GM21529 (cell line): ENCODE data around the gene CTNS.

Experiments
- ATAC-seq: cut with Tn5 transposase; IDR thresholded peaks from one replicate; pipeline ENCODE4 v1.9.1; 2021; ENCODE audit not compliant: unreplicated experiment

Gene CTNS

GRCh38 chr17:3657874-3658783 lies 21.6 kb downstream of the CTNS start:
- ATAC-seq, result no peak

GRCh38 chr17:3658784-3659449 lies 22.4 kb downstream of the CTNS start:
- no peak for ATAC-seq

- no peak for ATAC-seq
Measured at GRCh38 chr17:3659541-3660111, 23.1 kb downstream of the CTNS start.

GRCh38 chr17:3660311-3660891 lies 23.8 kb downstream of the CTNS start:
- no peak for ATAC-seq

- no peak for ATAC-seq
Measured at GRCh38 chr17:3663102-3664011, 26.8 kb downstream of the CTNS start.

GRCh38 chr17:3665834-3666233 lies 29.3 kb downstream of the CTNS start:
- no peak for ATAC-seq

GRCh38 chr17:3666516-3666915 lies 30.0 kb downstream of the CTNS start:
- ATAC-seq, result no peak

- peak; percentile 30 for ATAC-seq
Measured at GRCh38 chr17:3667366-3668278, 31.1 kb downstream of the CTNS start.

GRCh38 chr17:3668279-3669084 lies 31.9 kb downstream of the CTNS start, which contains the start of the genes EMC6 and TAX1BP3:
EMC6 (plus strand) TSS chr17:3668812; CDS start chr17:3669147, 335 bp downstream.
TAX1BP3 (minus strand) TSS chr17:3668578; CDS start chr17:3668526, 52 bp downstream.
- ATAC-seq, result peak; percentile 88

GRCh38 chr17:3669085-3669347 lies 32.5 kb downstream of the CTNS start:
- ATAC-seq, result no peak

- no peak for ATAC-seq
Measured at GRCh38 chr17:3669548-3669947, 33.0 kb downstream of the CTNS start.

GRCh38 chr17:3672571-3672970 lies 36.0 kb downstream of the CTNS start:
- ATAC-seq, result no peak

GRCh38 chr17:3675886-3676285 lies 39.3 kb downstream of the CTNS start:
- ATAC-seq, result no peak

- ATAC-seq, result no peak
Measured at GRCh38 chr17:3678095-3678820, 41.7 kb downstream of the CTNS start.

- no peak for ATAC-seq
Measured at GRCh38 chr17:3678821-3679530, 42.4 kb downstream of the CTNS start.

GRCh38 chr17:3679531-3680126 lies 43.1 kb downstream of the CTNS start:
- no peak for ATAC-seq

GRCh38 chr17:3681057-3681456 lies 44.5 kb downstream of the CTNS start:
- ATAC-seq, result no peak
